GM23248 (cell line): ENCODE results near the gene OR11A1.

Experiments used
- EZH2 ChIP-seq: fragments of 200-600 bp; sonication (generic); IDR thresholded peaks from 2 replicates; pipeline ENCODE4 v1.6.1; 2018; ENCODE audit warnings: antibody characterized with exemption, mild to moderate bottlenecking; ENCODE audit not compliant: insufficient read depth, poor library complexity, severe bottlenecking
- EZH2phosphoT487 ChIP-seq: fragments of 200-600 bp; sonication (generic); IDR thresholded peaks from 2 replicates; pipeline ENCODE4 v1.6.1; 2018; ENCODE audit warnings: antibody characterized with exemption, moderate library complexity, mild to moderate bottlenecking, low read depth; ENCODE audit not compliant: insufficient read depth

DNA sequence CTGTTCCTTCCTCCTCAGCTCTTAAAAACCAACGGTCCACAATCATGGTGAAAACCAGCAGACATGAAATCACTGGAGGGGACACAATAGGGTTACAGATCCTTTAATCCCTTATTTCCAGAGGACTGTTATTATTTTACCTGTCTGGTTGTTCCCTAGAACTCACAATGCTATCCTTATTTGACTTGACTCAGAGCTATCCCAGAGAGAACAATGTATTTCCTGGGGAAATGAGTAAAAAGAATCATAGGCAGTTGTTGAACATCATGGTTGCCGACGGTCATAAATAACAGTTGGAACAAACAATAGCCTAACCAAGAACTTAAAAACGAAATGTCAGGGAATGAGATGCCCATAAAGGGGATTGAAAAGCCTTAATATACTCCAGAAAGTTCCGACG is 9.4 kb upstream of the OR11A1 start:
- TF ChIP-seq EZH2 (no peak), EZH2phosphoT487 (no peak)
